T-helper 22 cell (primary cell): ENCODE data around the gene DLX4.

Experiments used
- DNase-seq: peaks from one replicate; pipeline ENCODE4 v3.0.0-alpha.2; 2020; ENCODE audit warnings: low read depth

Gene DLX4

DNA sequence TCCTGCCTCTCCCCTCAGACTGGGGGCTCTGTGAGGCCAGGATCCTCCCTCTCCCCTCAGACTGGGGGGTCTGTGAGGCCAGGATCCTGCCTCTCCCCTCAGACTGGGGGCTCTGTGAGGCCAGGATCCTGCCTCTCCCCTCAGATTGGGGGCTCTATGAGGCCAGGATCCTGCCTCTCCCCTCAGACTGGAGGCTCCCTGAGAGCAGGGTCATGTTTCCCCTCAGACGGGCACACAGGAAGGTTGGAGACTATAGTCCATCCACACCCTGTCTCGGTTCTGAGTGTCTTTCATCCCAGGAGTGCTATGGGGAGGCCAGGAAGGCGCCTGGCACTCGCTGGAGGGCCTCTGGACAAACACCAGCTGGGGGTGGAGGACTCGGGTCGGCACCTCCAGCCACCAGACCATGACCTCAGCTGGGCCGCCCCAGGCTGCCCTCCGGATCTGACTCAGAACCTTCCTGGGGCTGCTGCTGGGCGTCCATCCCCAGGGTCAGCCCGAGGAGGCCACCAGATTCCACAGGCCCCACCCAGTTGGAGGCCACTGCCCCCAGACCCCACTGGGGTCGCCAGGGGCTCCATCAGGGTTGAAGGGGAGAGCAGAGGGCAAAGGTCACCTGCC lies 21.9 kb upstream of the DLX4 start:
- DNase-seq = no peak

DNA sequence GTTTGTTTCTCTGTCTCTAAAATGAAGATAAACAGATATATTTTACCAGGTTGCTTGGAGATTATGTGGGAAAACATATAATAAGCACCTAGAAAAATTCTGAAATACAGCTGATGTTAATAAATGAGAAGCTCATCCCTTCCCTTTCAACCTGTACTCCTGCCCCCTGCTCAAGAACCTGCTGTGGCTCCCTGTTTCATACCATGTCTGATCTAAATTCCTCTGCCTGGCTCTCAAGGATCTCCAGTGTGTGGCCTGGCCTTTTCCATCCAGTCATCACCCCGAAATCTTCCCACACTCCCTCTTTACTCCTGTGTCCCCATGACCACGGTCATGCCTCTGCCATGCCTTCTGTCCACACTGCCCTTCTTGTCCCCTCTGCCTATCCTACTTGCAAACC lies 19.4 kb upstream of the DLX4 start:
- DNase-seq = no peak

DNA sequence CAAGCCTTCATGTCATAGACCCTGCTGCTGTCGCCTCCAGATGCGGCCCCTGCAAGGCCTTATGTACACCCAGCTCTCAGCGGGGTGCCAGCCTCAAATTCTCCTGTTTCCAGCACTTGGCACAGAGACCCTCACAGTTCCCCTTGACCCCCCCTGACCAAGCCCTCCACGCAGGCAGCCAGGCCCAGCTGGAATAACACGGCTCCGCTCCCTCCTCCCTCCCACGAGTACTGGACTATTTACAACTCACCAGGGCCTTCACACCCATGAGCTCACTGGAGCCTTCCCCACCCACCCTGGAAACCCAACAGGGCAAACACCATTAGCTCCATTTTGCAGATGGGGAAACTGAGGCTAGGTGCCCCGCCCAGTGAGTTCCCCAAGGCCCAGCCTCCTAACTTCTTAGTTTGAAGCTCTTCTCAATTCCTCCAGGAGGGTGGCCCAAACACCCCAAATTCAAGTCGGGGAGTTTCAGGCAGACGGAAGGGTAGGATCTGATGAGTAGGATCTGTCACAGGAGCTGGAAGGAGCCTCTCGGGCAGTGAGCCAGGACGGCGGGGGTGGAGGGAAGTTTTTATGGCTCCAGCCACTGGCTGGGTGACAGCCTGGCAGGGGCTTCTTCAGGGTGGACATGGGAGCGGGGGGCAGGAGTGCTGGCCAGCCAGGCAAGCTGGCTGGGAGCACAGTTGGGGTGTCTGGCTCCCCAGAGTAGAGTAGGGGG lies 17.5 kb upstream of the DLX4 start:
- no peak for DNase-seq

DNA sequence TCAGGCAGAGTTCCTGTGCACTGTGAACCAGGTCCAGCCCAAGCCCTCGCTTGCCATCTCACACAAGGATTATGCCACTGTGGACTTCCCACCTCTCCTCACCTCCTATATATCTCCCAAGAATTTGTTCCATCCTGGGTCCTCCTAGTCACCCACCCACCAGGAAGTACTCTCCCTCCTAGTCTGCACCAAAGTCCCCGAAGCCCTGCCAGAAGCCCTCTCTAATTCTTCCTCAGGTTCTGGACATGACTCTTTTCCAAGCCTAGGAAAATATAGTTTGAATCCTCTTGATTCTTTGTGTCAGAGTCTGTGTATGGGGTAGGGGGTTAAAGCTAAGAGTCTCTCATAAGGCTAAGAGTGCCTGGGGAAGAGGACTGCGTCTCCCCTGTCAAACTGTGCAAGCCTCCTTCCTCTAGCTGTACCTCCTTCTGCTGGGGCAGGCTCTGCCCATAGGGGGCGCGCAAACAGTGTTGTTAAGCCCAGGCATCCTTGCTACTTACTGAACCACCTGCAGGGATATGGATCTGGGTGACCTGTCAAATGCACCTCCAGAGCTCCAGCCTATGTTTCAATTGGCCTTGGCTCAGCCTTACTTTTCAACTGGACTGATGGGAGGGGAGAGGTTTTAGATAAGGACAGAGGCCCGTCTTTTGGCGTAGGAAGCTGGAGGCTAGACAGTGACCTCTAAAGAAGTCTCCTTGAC lies 16.6 kb upstream of the DLX4 start:
- peak; percentile 40 for DNase-seq

DNA sequence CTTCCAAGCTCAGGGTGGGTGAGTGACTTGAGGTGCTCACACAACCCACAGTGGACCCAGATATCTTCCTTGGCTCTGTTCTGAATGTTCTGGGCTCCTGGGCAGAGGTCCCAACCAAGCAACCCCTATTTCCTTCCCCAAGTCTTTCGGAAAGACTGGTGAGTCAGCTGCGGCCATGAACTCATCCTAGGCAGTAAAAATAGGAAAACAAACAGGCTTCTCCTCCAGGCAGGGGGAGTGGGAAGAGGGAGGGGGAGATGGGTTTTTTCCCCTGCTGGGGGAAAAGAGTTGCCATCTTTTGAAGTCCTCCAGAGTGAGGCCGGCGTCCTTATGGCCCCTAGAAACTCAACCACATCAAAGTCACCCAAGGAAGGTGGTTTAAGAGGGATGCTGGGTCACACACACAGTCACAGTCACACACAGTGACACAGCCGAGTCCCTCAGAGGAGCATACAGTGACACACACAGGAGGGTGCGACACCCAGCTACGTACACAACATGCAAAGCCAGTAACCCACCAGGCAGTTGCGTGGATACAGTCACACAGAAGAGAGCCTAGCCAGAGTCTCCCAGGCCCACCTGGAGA lies 16.0 kb upstream of the DLX4 start:
- DNase-seq = no peak

DNA sequence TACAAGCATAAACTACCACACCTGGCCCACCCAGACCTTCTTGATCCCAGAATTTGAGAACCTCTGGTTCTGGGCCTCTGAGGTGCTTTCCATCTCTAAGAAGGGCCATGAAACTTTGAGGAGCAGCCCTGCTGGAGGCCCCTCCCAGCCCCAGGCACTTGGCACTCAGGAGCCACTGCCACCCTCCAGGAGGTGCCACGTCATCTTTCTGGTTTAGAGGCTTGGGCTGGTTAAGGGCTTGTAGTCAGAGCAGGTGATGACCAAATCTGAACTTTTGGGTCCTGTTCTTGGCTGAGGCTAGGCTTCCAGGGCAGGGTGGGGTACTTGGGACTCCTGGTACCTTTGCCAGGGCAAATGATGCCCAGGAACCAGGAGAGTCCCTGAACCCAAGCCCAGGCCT lies 13.8 kb upstream of the DLX4 start:
- no peak for DNase-seq

DNA sequence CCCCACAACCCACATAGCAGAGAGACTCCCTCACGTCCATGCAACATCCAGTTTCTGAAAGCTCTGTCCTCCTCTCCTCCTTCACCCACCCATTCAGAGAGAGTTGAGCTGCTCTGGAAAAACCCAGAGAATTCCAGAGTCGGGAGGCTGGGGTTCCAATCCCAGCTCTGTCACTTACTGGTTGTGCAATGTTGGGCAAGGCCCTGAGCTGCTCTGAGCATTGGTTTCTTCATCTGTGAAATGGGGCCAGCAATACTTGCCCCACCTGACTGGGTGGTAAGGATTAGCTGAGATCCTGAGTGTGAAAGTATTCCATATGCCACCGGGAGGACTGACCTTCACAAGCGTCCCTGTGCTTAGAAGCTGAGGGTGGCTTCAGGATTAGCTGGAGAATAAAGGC lies 12.2 kb upstream of the DLX4 start:
- no peak for DNase-seq

DNA sequence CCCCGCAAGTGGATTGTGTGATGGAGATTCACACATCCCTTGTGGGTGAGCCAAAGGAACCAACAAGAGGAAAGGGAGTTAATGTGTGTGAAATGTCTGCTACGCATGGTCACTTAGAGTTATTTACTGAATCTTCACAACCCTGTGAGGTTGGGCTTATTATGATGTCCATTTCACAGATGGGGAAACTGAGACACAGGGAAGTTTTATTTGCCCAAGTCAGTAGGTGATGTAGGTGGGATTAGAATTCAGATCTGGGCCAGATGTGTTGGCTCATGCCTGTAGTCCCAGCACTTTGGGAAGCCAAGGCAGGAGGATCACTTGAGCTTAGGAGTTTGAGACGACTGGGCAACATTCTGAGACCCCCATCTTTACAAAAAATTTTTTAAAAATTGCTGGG lies 11.6 kb upstream of the DLX4 start:
- no peak for DNase-seq

DNA sequence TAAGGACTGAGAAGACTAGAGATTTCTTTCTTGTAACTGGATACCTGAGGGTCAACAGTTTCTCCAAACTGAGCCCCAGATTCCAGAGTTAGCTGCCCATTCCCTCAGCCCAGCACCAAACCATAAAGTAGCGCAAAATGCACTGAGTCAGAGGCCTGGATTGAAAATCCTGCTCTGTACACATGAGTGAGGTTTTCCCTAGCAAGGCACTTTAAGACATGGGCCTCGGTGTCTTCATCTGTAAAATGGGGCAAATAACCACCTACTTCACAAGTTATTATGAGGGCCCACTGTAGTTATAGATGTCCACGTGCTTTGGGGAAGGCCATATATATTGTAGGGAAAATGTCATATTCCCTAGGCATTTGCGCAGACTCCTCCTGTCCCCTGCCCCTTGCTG lies 10.3 kb upstream of the DLX4 start:
- DNase-seq = no peak

DNA sequence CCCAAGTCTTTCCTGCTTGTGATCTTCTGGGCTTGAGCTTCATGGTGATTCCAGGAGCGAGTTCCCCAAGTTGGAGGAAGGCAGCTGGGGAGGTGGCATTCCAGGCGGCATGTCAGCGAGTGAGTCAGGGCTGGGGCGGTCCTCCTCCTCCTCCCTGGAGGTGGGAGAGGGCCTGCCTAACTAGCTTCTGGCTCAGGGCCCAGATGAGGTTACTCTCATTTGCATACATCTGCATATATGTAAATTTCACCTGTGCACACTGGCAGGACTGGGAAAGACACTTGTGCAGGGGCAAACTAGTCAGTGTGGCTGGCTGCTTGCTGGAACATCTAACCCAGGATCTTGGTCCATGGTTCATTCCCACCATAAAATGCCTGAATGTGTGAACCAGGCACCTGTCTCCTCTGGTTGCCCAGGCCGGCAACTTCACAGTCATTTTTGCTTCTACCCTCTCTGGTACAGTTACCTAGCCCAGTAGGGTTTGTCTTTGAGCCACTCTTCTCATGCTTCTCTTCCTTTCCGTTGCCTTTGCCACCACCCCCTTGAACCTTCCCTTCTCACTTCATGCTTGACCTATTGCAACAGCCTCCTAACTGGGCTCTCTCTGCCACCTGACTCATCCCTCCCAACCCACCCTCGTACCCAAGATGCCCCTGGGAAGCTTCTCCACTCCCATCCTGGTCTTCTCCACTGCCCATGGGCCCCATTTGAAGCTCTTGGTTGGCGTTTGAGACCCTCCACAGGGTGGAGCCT lies 9.6 kb upstream of the DLX4 start:
- DNase-seq = no peak

DNA sequence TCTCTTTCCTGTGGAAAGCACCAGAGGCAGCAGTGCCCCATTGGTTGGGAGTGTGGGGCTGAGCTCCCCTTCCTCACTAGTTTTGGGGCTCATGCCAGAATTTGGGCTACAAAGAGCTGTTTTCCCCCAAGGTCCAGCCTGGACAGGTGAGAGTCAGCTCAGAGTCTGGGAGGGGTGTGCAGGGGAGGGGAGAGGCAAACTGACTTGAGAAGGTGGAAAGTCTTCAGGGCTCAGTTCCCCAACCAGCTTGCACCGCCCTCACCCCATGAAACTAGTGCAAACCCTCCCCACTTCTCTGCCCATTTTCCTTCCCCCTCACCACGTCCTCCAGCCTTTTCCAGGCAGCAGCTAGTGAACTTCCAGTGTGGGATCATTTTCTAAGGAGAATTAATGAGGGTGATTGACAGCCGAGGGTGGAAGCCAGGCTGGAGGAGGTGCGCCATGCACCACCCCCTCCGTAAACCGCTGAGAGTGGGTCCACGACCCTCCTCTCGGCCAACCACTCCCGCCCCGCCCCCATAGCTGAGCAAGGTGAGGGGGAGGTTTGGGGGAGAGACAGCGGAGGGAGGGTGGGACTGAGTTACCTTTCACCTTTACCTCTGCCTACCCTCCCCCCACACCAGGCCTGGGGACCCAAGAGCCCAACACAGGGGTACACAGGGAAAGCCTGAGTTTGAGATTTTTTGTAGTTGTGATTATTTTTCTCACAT lies 6.2 kb upstream of the DLX4 start:
- DNase-seq = no peak

DNA sequence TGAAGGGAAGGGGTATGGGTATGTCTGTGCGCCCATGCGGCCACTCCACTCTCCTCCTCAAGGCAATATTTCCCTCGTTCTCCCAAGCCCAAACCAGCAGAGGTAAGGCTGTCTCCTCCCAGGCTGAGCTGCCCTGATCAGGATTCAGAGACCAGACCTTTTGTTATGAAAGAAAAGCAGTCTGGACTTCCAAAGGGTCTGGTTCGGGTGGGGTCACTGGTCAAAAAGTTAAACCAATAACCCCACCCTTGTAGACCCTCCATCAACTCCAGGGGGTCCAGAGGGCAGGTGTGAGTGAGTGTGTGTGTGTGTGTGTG lies 5.7 kb upstream of the DLX4 start:
- no peak for DNase-seq

DNA sequence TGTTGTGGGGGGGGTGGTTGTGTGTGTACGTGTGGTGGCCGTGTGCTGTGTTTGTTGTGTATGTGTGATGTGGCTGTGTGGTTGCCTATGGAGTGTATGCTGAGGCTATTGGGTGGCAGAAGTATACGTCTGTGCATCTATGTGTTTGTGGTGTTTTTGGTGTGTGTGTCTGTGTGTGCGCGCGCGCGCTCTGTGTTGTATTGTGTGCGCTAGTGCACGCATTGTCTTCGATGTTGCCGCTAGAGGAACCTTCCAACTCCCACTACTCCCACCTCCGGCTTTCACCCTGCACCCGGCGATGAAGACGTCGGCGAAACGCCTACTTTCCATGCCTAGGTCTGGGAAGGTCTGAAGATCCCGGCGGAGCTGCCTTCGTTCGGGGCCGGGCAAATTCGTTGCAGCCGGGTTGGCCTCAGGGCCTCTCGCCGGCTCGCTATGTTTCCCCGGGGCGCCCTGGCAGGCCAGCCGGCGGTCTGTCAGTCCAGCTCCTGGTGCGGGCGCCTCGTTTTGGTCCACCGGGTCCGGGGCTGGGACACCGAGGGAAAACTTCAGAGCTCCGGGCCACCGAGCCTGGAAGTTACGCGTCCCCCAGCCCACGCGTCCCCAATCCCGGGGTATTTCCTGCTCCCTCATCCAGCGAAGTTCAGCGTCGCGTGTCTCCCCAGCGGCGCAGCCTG lies 5.2 kb upstream of the DLX4 start:
- DNase-seq = no peak

DNA sequence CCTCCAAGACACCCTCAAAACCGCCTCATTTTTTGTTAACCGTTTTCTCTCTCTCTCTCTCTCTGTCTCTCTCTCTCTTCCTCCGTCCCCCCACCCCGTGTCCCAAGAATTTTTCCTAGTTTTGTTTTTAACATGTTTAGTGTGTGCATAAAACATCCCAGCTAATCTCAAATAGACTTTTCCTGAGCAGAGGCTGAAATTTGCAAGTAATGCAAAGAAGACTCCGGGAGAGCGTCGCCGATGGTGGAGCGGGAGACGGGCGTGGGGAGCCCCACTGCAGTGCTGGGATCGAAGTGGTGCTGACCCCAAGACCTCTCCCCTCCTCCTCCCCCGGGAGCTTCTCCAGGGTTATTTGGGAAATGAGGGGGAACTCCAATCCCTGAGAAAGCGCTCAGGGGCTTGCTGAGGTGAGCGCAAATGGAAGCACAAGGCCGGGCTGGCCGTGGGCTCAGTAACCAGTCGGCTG lies 4.7 kb upstream of the DLX4 start:
- DNase-seq = no peak

DNA sequence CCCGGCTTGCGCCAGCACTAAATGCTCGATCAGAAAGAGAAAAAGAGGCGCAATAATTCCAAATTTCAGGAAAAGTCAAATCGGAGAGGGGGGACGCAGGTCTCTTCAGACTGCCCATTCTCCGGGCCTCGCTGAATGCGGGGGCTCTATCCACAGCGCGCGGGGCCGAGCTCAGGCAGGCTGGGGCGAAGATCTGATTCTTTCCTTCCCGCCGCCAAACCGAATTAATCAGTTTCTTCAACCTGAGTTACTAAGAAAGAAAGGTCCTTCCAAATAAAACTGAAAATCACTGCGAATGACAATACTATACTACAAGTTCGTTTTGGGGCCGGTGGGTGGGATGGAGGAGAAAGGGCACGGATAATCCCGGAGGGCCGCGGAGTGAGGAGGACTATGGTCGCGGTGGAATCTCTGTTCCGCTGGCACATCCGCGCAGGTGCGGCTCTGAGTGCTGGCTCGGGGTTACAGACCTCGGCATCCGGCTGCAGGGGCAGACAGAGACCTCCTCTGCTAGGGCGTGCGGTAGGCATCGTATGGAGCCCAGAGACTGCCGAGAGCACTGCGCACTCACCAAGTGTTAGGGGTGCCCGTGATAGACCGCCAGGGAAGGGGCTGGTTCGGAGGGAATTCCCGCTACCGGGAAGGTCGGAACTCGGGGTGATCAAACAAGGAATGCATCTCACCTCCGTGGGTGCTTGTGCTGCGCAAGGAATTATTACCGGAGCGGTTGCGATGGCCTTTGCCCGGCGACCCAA lies 4.0 kb upstream of the DLX4 start:
- no peak for DNase-seq

DNA sequence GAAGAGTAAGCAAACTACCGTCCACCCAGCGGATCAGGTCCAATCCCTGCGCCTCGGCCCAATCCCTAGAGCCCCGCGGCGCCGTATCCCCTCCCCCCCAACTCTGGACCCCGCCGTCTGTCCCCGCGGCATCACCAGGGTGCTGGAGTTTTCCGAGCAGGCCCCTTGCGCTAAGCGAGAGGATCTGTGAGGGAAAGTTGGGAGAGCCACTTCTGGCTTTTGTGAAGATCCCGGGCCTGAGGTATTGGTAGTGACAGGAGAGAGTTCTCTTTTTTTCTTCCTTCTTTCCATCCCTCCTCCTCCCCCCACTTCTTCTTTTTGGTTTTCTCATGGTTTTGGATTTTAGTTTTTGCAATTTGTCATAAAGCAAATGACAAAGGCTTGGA lies 3.5 kb upstream of the DLX4 start:
- DNase-seq = no peak

DNA sequence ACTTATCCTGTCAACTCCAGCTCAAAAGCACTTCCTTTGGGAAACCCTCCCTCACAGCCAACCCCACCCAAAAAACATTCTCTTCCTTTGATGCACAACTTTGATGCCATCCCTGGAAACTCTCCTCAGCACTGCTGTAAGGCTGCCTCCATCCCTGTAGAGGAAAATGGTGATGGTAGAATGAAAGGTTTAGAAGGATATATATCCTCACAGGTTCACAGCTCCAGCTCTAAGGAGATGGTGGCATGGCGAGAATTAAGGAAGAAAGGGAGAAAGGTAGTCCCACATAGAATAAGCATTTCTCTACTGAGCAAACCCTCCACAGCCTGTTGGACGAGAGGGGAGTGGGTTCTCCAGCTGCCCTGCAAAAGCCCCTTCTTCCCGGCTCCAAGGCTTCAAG lies 2.2 kb upstream of the DLX4 start:
- DNase-seq = no peak

DNA sequence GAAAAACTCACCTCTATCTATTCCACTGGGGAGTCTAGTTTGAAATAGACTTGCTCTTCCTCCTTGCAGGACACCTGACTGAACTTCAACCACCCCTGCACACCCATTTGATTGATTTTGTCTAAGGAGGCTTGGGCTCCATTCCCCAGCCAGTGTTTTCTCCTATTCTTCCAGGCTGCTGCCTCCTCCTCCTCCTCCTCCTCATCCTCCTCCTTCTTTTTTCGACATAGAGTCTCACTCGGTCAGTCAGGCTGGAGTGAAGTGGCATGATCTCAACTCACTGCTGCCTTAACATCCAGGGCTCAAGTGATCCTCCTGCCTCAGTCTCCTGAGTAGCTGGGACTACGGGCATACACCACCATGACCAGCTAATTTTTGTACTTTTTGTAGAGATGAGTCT lies 1.8 kb upstream of the DLX4 start:
- no peak for DNase-seq

DNA sequence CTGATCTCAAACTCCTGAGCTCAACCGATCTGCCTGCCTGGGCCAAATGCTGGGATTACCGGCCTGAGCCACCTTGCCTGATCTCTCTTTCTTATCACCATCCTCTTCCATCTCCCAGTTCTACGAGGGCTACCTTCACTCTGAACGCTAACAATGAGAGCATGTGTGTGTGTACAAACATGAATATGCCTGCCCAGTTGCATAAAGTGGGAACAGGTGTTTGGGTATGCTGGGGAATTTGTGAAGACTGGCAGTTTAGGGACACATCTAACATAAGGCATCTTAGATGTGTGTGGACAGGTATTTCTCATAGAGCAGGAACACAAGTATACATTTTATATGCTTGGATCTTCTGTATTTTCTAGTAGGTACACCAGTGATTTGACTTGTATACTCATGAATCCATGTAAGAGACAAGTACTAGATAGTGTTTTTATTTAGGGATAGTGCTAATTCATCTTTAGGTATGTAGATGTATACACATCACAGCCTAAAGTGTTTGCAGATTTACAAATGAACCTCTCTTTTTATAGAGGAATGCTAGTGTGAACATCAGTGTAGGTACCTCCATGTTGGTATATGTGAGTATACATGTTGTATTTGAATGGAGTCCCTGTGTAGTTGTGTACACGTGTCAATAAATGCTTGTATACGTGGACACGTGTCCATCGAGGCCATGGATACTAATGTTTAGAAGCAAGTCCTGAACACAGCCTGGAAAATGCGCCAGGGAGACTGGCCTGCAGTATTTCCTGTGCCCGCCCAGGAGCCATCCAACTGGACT lies 1.2 kb upstream of the DLX4 start:
- no peak for DNase-seq
